Activated T-helper 1 cell treated with Interleukin-2 at 50 U/mL for 16 hours (primary cell): ENCODE results near the gene WNK1.
"Not testable (repeated sequence)": the region's sequence is repeated elsewhere in the genome, so short reads cannot be mapped to it uniquely, and the experiment has no call there.

ENCODE experiments used
- DNase-seq: peaks from one replicate; pipeline ENCODE4 v3.0.0-alpha.2; 2020; ENCODE audit warnings: low read depth

WNK1 gene

GRCh38 chr12:817941-818600 is 65.7 kb downstream of the WNK1 start:
- no peak for DNase-seq

- no peak for DNase-seq
These were observed 66.4 kb downstream of the WNK1 start for GRCh38 chr12:818733-819132.

- no peak for DNase-seq
These were observed 68.0 kb downstream of the WNK1 start for GRCh38 chr12:820336-820735.

- DNase-seq, result no peak
These were observed 70.8 kb downstream of the WNK1 start for GRCh38 chr12:823028-823698.

GRCh38 chr12:826331-826730 is 74.0 kb downstream of the WNK1 start:
- no peak for DNase-seq

GRCh38 chr12:828726-829395 is 76.5 kb downstream of the WNK1 start:
- DNase-seq, result no peak

GRCh38 chr12:830111-830867 is 77.9 kb downstream of the WNK1 start:
- no peak for DNase-seq

GRCh38 chr12:835754-836518 is 83.6 kb downstream of the WNK1 start:
- DNase-seq, result no peak

- DNase-seq, result no peak
These were observed 84.6 kb downstream of the WNK1 start for GRCh38 chr12:836952-837351.

GRCh38 chr12:837548-837947 is 85.2 kb downstream of the WNK1 start:
- DNase-seq, result no peak

GRCh38 chr12:843609-844008 is 91.2 kb downstream of the WNK1 start:
- no peak for DNase-seq

GRCh38 chr12:846421-846820 is 94.0 kb downstream of the WNK1 start:
- DNase-seq, result no peak

GRCh38 chr12:848173-848865 is 95.9 kb downstream of the WNK1 start:
- DNase-seq, result no peak

GRCh38 chr12:848882-849527 is 96.6 kb downstream of the WNK1 start:
- DNase-seq, result no peak

- not testable (repeated sequence) for DNase-seq
These were observed 97.5 kb downstream of the WNK1 start for GRCh38 chr12:849733-850437.

GRCh38 chr12:851343-851742 is 99.0 kb downstream of the WNK1 start:
- DNase-seq, result no peak

- no peak for DNase-seq
These were observed 99.5 kb downstream of the WNK1 start for GRCh38 chr12:851913-852312.

- no peak for DNase-seq
These were observed 100.5 kb downstream of the WNK1 start for GRCh38 chr12:852864-853263.

- no peak for DNase-seq
These were observed 105.2 kb downstream of the WNK1 start for GRCh38 chr12:857611-858010.

GRCh38 chr12:862303-862911 is 110.0 kb downstream of the WNK1 start:
- DNase-seq, result no peak
